Cardiac fibroblast (primary cell): ENCODE results near the gene CELSR1.

Experiments
- DNase-seq, 2 donors: peaks; one replicate each; pipeline versions ENCODE4 v3.0.0 to v3.0.0-alpha.2; 2010; ENCODE audit warnings: low read depth in 2 of 2
- H3K4me3 ChIP-seq, 2 donors: replicated peaks in 1 of 2; 1 replicate in 1 of 2; 2 replicates in 1 of 2; pipeline ENCODE4 v1.5.1; 2011; ENCODE audit warnings: low read depth in 2 of 2, low read length in 2 of 2, mild to moderate bottlenecking in 2 of 2, moderate library complexity in 1 of 2
- TF ChIP-seq, protein P1 (sequence below): IDR thresholded peaks from one replicate; pipeline ENCODE4 v1.5.1; 2011; ENCODE audit warnings: low read depth, mild to moderate bottlenecking, low read length, inconsistent platforms

The CELSR1 gene

GRCh38 chr22:46515208-46516111 lies 22.0 kb downstream of the CELSR1 start:
- no peak overlapping the region for H3K4me3 ChIP-seq
- TF ChIP-seq, protein P1, sequence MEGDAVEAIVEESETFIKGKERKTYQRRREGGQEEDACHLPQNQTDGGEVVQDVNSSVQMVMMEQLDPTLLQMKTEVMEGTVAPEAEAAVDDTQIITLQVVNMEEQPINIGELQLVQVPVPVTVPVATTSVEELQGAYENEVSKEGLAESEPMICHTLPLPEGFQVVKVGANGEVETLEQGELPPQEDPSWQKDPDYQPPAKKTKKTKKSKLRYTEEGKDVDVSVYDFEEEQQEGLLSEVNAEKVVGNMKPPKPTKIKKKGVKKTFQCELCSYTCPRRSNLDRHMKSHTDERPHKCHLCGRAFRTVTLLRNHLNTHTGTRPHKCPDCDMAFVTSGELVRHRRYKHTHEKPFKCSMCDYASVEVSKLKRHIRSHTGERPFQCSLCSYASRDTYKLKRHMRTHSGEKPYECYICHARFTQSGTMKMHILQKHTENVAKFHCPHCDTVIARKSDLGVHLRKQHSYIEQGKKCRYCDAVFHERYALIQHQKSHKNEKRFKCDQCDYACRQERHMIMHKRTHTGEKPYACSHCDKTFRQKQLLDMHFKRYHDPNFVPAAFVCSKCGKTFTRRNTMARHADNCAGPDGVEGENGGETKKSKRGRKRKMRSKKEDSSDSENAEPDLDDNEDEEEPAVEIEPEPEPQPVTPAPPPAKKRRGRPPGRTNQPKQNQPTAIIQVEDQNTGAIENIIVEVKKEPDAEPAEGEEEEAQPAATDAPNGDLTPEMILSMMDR: no peak

DNA sequence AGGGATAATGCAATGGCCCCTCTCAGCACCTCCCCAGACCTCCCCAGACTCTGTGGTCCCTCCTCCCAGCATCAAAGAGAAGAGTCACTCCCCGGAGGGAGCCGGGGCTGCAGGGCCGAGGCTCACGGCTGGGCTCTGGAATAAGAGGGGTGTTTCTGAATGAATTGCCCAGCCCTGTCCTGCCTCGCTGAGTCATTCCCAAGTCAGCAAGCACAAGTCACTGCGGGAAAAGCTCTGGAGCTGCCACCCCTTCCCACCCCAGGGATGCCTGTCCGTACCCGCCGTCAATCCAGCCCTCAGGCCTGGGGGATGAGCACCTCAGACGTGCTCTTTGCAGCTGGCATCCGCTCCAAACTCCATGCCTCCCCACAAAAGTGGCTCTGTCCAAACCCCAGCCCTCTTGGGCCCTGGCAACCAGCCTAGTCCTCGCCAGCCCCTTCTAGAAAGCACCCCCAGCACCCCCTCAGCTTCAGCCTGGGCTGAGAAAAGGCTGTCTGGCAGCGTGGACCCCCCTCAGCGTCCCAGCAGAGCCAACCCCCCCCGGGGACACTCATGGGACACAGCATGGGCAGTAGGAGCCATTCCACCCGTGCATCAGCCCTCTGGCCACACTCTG lies 22.7 kb downstream of the CELSR1 start:
- TF ChIP-seq, protein P1: no peak
- no peak overlapping the region for H3K4me3 ChIP-seq
- DNase-seq: peak; percentile 39 to 43

More at GRCh38 chr22:46515208-46516111, 22.0 kb downstream of the CELSR1 start:
- peak; percentile 31 to 32 for DNase-seq

DNA sequence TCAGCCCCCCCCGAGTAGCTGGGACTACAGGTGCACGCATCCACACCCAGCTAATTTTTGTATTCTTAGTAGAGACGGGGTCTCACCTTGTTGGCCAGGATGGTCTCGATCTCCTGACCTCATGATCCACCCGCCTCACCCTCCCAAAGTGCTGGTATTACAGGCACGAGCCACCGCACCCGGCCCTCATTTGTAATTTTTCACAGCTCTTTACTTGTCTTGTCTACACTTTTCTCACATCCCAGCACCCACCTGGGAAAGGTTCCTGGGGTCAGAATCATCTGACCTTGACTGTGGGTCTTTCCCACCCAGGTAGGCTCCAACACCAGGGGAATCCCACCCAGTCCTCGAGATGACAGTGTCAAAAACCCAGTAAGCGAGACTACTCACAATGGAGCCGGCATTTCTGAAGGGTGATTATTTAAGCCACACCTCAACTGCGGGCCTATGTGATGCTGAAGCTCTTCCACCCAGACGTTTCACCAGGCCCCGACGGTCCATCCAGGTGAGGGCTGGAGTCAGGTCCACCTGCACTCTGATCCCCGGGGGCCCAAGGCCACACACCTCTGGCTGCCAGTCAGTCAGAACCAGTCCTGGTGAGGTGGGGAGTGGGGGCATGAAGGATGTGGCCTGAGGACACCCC lies 23.4 kb downstream of the CELSR1 start:
- TF ChIP-seq, protein P1: no peak
- H3K4me3 ChIP-seq: no peak overlapping the region
- DNase-seq: no peak

DNA sequence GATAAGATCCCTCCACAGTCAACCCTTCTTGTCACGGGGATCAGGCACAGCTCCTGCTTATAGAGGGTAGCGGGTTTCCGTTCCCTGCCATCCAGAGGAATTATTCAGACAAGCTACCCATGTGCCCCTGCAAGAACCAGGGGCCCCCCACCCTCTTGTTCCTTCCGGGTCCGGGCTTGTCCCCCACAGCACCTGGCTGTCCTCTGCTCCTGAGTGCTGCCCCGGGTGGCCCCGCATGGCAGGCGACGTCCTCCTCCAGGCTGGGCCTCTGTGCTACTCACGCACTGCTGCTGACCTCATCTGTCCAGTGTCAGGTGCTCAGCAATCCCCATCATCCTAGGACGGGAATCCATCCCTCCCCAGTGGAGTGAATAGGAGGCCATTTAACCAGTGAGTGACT lies 24.7 kb downstream of the CELSR1 start:
- TF ChIP-seq, protein P1: no peak
- H3K4me3 ChIP-seq: no peak overlapping the region
- no peak for DNase-seq

DNA sequence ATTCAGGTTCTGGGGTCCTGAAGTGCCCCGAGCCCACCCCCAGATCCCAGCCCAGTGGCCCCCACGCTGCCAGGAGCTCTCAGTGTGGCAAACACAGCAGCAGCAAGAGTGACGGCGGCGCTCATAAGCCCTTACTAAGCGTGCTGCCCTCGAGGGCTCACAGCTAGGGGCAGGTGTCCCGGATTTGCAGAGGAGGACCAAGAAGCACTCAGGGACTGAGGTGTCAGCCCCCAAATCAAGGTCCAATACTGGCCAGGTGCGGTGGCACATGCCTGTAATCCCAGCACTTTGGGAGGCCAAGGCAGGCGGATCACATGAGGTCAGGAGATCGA lies 25.4 kb downstream of the CELSR1 start:
- H3K4me3 ChIP-seq: no peak overlapping the region
- no peak for DNase-seq
- TF ChIP-seq, protein P1: no peak

- no peak overlapping the region for H3K4me3 ChIP-seq
- peak; percentile 19 to 22 for DNase-seq
- TF ChIP-seq, protein P1: no peak
Observed at GRCh38 chr22:46511151-46512038, 26.0 kb downstream of the CELSR1 start.
